CD14-positive monocyte (primary cell): ENCODE results near the gene SCCPDH. TPM values are rescaled to one million over a fixed set of nuclear protein-coding genes. Genes with fewer than 3 reads are reported as not detected.

Experiments
- DNase-seq, 3 donors: peaks; one replicate each; pipeline ENCODE4 v3.0.0-alpha.2; 2011 to 2022
- H2AFZ ChIP-seq: 2 replicates; pipeline ENCODE4 v1.6.0; 2012; ENCODE audit warnings: mild to moderate bottlenecking, low read depth, low read length, inconsistent platforms; ENCODE audit not compliant: insufficient read depth, poor library complexity, severe bottlenecking
- H3K27ac ChIP-seq, 2 donors: 1 replicate in 1 of 2; 2 replicates in 1 of 2; pipeline ENCODE4 v1.5.1; 2012 to 2013; ENCODE audit warnings: low read length in 2 of 2, control low read depth in 1 of 2, inconsistent platforms in 1 of 2, low read depth in 1 of 2, mild to moderate bottlenecking in 1 of 2
- H3K27me3 ChIP-seq, 2 donors: one replicate each; pipeline versions ENCODE4 v1.6.0 to v1.6.1; 2011 to 2013; ENCODE audit warnings: low read length in 2 of 2; ENCODE audit not compliant: control insufficient read depth in 2 of 2, insufficient read depth in 2 of 2
- H3K36me3 ChIP-seq, 2 donors: replicated peaks in 1 of 2; 1 replicate in 1 of 2; 2 replicates in 1 of 2; pipeline versions ENCODE4 v1.5.1 to v1.6.1; 2012 to 2013; ENCODE audit warnings: low read length in 2 of 2, control low read depth in 1 of 2, inconsistent platforms in 1 of 2, mild to moderate bottlenecking in 1 of 2; ENCODE audit not compliant: insufficient read depth in 2 of 2, control insufficient read depth in 1 of 2
- H3K4me1 ChIP-seq, 2 donors: 1 replicate in 1 of 2; 2 replicates in 1 of 2; pipeline versions ENCODE4 v1.5.1 to v1.6.1; 2012 to 2013; ENCODE audit warnings: low read length in 2 of 2, control low read depth in 1 of 2, inconsistent platforms in 1 of 2, mild to moderate bottlenecking in 1 of 2, moderate library complexity in 1 of 2; ENCODE audit not compliant: insufficient read depth in 2 of 2, control insufficient read depth in 1 of 2
- H3K4me2 ChIP-seq: replicated peaks from 2 replicates; pipeline ENCODE3; 2012; ENCODE audit warnings: low read length, moderate library complexity, mild to moderate bottlenecking; ENCODE audit not compliant: poor library complexity, severe bottlenecking; ENCODE audit errors: extremely low read depth
- H3K4me3 ChIP-seq, 3 experiments: fragments of 200-600 bp in 1 of 3; sonication (generic) in 1 of 3; replicated peaks in 1 of 3; 1 replicate in 2 of 3; 2 replicates in 1 of 3; pipeline ENCODE4 v1.5.1; 2011 to 2013; ENCODE audit warnings: low read length in 3 of 3, mild to moderate bottlenecking in 3 of 3, control low read depth in 2 of 3, low read depth in 2 of 3, inconsistent platforms in 1 of 3, moderate library complexity in 1 of 3
- H3K79me2 ChIP-seq: 2 replicates; pipeline ENCODE4 v1.6.0; 2012; ENCODE audit warnings: mild to moderate bottlenecking, control low read depth, inconsistent platforms, low read length, moderate library complexity; ENCODE audit not compliant: insufficient read depth
- H3K9ac ChIP-seq: 2 replicates; pipeline ENCODE4 v1.6.0; 2017; ENCODE audit warnings: low read length, mild to moderate bottlenecking; ENCODE audit not compliant: insufficient read depth, poor library complexity, severe bottlenecking
- H3K9me3 ChIP-seq, 2 donors: replicated peaks in 1 of 2; 1 replicate in 1 of 2; 2 replicates in 1 of 2; pipeline versions ENCODE4 v1.5.1 to v1.6.1; 2012 to 2013; ENCODE audit warnings: low read length in 2 of 2, control low read depth in 1 of 2; ENCODE audit not compliant: control insufficient read depth in 1 of 2, insufficient read depth in 1 of 2
- H4K20me1 ChIP-seq: 2 replicates; pipeline ENCODE4 v1.6.0; 2012; ENCODE audit warnings: mild to moderate bottlenecking, low read length, control low read depth, moderate library complexity; ENCODE audit not compliant: insufficient read depth
- H3K27ac Mint-ChIP-seq, 7 donors: one replicate each; pipeline ENCODE4 v1.8.0; 2020; ENCODE audit warnings: mild to moderate bottlenecking in 7 of 7, mixed read lengths in 7 of 7, moderate library complexity in 6 of 7, inconsistent platforms in 2 of 7
- H3K27me3 Mint-ChIP-seq, 3 donors: one replicate each; pipeline ENCODE4 v1.8.0; 2021 to 2022; ENCODE audit warnings: low read depth in 3 of 3, mild to moderate bottlenecking in 3 of 3, mixed read lengths in 3 of 3, moderate library complexity in 3 of 3, inconsistent platforms in 1 of 3
- H3K36me3 Mint-ChIP-seq, 2 donors: one replicate each; pipeline ENCODE4 v1.8.0; 2020; ENCODE audit warnings: mixed read lengths in 2 of 2, inconsistent platforms in 1 of 2, mild to moderate bottlenecking in 1 of 2
- H3K4me1 Mint-ChIP-seq: one replicate; pipeline ENCODE4 v1.8.0; 2020; ENCODE audit warnings: mild to moderate bottlenecking, mixed read lengths
- H3K4me3 Mint-ChIP-seq, 2 donors: one replicate each; pipeline ENCODE4 v1.8.0; 2020; ENCODE audit warnings: mild to moderate bottlenecking in 2 of 2, mixed read lengths in 2 of 2, moderate library complexity in 1 of 2
- H3K9me3 Mint-ChIP-seq, 7 donors: one replicate each; pipeline ENCODE4 v1.8.0; 2020 to 2022; ENCODE audit warnings: mixed read lengths in 7 of 7, mild to moderate bottlenecking in 6 of 7, moderate library complexity in 6 of 7, inconsistent platforms in 2 of 7
- WGBS: methylation state at CpG from one replicate; pipeline ENCODE4 v1.1.5; 2013; ENCODE audit warnings: missing lambda C conversion rate; ENCODE audit not compliant: insufficient coverage; 5-methylcytosine and 5-hydroxymethylcytosine counted together
- intact Hi-C, 2 donors: fragments of 100-400 bp; cut with micrococcal nuclease; formaldehyde crosslinking; loops; one replicate each; pipeline versions ENCODE4 v1.15.0 to v1.15.1; 2023
- polyA plus RNA-seq, 3 donors: library from polyadenylated mRNA; depleted of rRNA in 1 of 3; unstranded in 2 of 3; stranded (reverse) in 1 of 3; fragments of 300-500 nt in 2 of 3; fragments of >200 nt in 1 of 3; fragmentation: Illumina TruSeq in 2 of 3; gene quantifications; 1 replicate in 2 of 3; 2 replicates in 1 of 3; pipeline ENCODE4 v1.2.3, GENCODE V29; 2012 to 2021
- TF ChIP-seq, protein P1 (sequence below): fragments of 200-600 bp; IDR thresholded peaks from one replicate; pipeline ENCODE4 v1.8.0; 2022; ENCODE audit warnings: antibody characterized with exemption, mild to moderate bottlenecking

Gene SCCPDH
- polyA plus RNA-seq, 3 donors, result 7.3 to 25.3 (median 22.7) TPM

DNA sequence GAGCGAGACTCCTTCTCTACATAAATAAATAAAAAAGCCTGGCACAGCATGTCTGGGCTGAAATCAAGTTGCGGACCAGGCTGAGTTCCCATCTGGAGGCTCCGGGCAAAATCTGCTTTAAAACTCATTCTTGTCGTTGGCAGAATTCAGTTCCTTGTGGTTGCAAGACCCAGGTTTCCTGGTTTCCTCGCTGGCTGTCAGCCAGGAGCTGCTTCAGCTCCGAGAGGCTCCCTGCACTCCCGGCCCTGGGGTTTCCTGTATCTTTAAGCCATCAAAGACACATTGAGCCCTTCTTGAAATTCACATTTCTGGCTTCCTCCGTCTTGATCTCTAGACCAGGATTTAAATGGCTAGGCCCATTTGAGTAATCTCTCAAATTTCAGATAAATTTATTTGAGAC lies 20.6 kb upstream of the SCCPDH start:
- TF ChIP-seq, protein P1, sequence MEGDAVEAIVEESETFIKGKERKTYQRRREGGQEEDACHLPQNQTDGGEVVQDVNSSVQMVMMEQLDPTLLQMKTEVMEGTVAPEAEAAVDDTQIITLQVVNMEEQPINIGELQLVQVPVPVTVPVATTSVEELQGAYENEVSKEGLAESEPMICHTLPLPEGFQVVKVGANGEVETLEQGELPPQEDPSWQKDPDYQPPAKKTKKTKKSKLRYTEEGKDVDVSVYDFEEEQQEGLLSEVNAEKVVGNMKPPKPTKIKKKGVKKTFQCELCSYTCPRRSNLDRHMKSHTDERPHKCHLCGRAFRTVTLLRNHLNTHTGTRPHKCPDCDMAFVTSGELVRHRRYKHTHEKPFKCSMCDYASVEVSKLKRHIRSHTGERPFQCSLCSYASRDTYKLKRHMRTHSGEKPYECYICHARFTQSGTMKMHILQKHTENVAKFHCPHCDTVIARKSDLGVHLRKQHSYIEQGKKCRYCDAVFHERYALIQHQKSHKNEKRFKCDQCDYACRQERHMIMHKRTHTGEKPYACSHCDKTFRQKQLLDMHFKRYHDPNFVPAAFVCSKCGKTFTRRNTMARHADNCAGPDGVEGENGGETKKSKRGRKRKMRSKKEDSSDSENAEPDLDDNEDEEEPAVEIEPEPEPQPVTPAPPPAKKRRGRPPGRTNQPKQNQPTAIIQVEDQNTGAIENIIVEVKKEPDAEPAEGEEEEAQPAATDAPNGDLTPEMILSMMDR, result no peak
- H3K9ac ChIP-seq, result peak overlapping the region; percentile 9
- H3K27ac Mint-ChIP-seq, result peak overlapping the region in 6 of 7 donors; percentile 38 to 75 (median 66)
- H3K36me3 ChIP-seq, result no peaks in the 10 kb centered on the region
- DNase-seq, result peak in 2 of 3 donors; percentile 41 to 43
- intact Hi-C loops, result no loop called here
- H3K27me3 ChIP-seq, result no peaks in the 10 kb centered on the region
- peak overlapping the region; percentile 60 for H3K4me2 ChIP-seq
- peaks cover 62 to 69% of the 10 kb centered on the region in 2 donors for H3K4me1 ChIP-seq
- 2% methylated on average over 8 of the region's 8 CpGs for WGBS
- H3K27me3 Mint-ChIP-seq, result no peaks in the 10 kb centered on the region
- peak overlapping the region in 1 of 3 experiments; percentile 45 for H3K4me3 ChIP-seq
- H3K9me3 ChIP-seq, result no peaks in the 10 kb centered on the region
- H3K4me1 Mint-ChIP-seq, result peaks cover 60% of the 10 kb centered on the region
- peak overlapping the region; percentile 11 to 52 for H3K27ac ChIP-seq
- no peaks in the 10 kb centered on the region for H4K20me1 ChIP-seq
- peak overlapping the region; percentile 72 for H2AFZ ChIP-seq
- H3K79me2 ChIP-seq, result no peaks in the 10 kb centered on the region
- H3K36me3 Mint-ChIP-seq, result peaks cover 0 to 3% of the 10 kb centered on the region in 2 donors
- H3K9me3 Mint-ChIP-seq, result peaks cover 0 to 3% (median 0%) of the 10 kb centered on the region in 7 donors
- peak overlapping the region; percentile 52 to 76 for H3K4me3 Mint-ChIP-seq

DNA sequence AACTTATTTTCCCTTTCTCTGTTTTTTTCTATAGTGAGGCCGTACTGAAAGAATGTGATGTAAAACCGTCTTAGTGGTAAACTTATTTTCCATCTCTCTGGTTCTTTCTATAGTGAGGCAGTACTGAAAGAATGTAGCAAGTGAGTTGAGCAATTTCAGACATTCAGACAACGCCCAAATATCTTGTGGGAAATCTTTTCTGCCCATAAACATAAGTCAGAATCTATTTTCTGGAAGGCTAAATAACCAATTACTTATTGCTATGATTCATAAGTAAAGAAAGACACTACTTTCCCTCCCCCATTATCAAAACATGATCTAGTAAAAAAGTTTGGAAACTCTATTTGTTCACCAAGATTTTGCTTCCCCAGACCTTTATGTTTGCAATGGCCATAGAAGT lies 18.8 kb upstream of the SCCPDH start:
- no peak overlapping the region for H3K9ac ChIP-seq
- DNase-seq, result peak in 2 of 3 donors; percentile 37 to 47
- peak overlapping the region; percentile 44 to 64 for H3K27ac ChIP-seq
- H3K36me3 Mint-ChIP-seq, result peaks cover 0 to 3% of the 10 kb centered on the region in 2 donors
- peaks cover 0 to 6% (median 2%) of the 10 kb centered on the region in 7 donors for H3K9me3 Mint-ChIP-seq
- H3K4me3 Mint-ChIP-seq, result peak overlapping the region in 1 of 2 donors; percentile 21
- peaks cover 70 to 74% of the 10 kb centered on the region in 2 donors for H3K4me1 ChIP-seq
- H3K4me3 ChIP-seq, result peak overlapping the region in 1 of 3 experiments; percentile 0
- intact Hi-C loops, result no loop called here
- no peaks in the 10 kb centered on the region for H4K20me1 ChIP-seq
- H3K27me3 Mint-ChIP-seq, result no peaks in the 10 kb centered on the region
- no peaks in the 10 kb centered on the region for H3K9me3 ChIP-seq
- H3K79me2 ChIP-seq, result no peaks in the 10 kb centered on the region
- TF ChIP-seq, protein P1, result no peak
- no peaks in the 10 kb centered on the region for H3K27me3 ChIP-seq
- H3K4me1 Mint-ChIP-seq, result peaks cover 68% of the 10 kb centered on the region
- no peaks in the 10 kb centered on the region for H3K36me3 ChIP-seq
- WGBS, result no CpG with 5 or more reads among the region's 3 CpGs
- peak overlapping the region; percentile 4 for H3K4me2 ChIP-seq
- peak overlapping the region; percentile 58 to 86 (median 77) for H3K27ac Mint-ChIP-seq
- H2AFZ ChIP-seq, result no peak overlapping the region
